Measurements from ENCODE around the gene LMAN2L.
"Not testable (repeated sequence)": the region's sequence is repeated elsewhere in the genome, so short reads cannot be mapped to it uniquely, and the experiment has no call there.

The LMAN2L gene

GRCh38 chr2:96668771-96669170 lies 71.1 kb downstream of the LMAN2L start:
- DNase-seq (ENCODE audit: low read depth) = no peak
- no peak for TF ChIP-seq CTCF (conservative IDR thresholded peaks at IDR 0.05; ENCODE audit: low read depth, low read length)

GRCh38 chr2:96665717-96666116 lies 74.1 kb downstream of the LMAN2L start:
- not testable (repeated sequence) for H3K4me3 ChIP-seq (ENCODE audit: low read length)

More at GRCh38 chr2:96668771-96669170, 71.1 kb downstream of the LMAN2L start:
- no peak overlapping the region for H3K4me3 ChIP-seq (ENCODE audit: low read length)

GRCh38 chr2:96665083-96665569 lies 74.7 kb downstream of the LMAN2L start:
- peak; percentile 88 for DNase-seq (ENCODE audit: low read depth)
- no peak for TF ChIP-seq CTCF (conservative IDR thresholded peaks at IDR 0.05; ENCODE audit: low read depth, low read length)
- no peak overlapping the region for H3K4me3 ChIP-seq (ENCODE audit: low read length)

More at GRCh38 chr2:96665717-96666116, 74.1 kb downstream of the LMAN2L start:
- DNase-seq (ENCODE audit: low read depth) = not testable (repeated sequence)

- no peak for DNase-seq (ENCODE audit: low read depth)
- H3K4me3 ChIP-seq (ENCODE audit: low read length) = no peak overlapping the region
- TF ChIP-seq CTCF (conservative IDR thresholded peaks at IDR 0.05; ENCODE audit: low read depth, low read length) = no peak
Measured at GRCh38 chr2:96664366-96664925, 75.4 kb downstream of the LMAN2L start.

- no peak for DNase-seq (ENCODE audit: low read depth)
- TF ChIP-seq CTCF (conservative IDR thresholded peaks at IDR 0.05; ENCODE audit: low read depth, low read length) = no peak
- no peak overlapping the region for H3K4me3 ChIP-seq (ENCODE audit: low read length)
Measured at GRCh38 chr2:96663829-96664228, 76.0 kb downstream of the LMAN2L start.

- no peak for DNase-seq (ENCODE audit: low read depth)
- no peak overlapping the region for H3K4me3 ChIP-seq (ENCODE audit: low read length)
- TF ChIP-seq CTCF (conservative IDR thresholded peaks at IDR 0.05; ENCODE audit: low read depth, low read length) = no peak
Measured at GRCh38 chr2:96663177-96663576, 76.7 kb downstream of the LMAN2L start.

GRCh38 chr2:96662360-96662759 lies 77.5 kb downstream of the LMAN2L start:
- H3K4me3 ChIP-seq (ENCODE audit: low read length) = no peak overlapping the region
- TF ChIP-seq CTCF (conservative IDR thresholded peaks at IDR 0.05; ENCODE audit: low read depth, low read length) = no peak
- no peak for DNase-seq (ENCODE audit: low read depth)

All from retinal pigment epithelial cell (primary cell).